Body of pancreas (tissue), 4 donors: ENCODE results near the gene ZBTB16.

Source experiments
- POLR2A ChIP-seq, 3 donors: fragments of 450-650 bp; IDR thresholded peaks; one replicate each; pipeline ENCODE4 v1.6.1; 2016; ENCODE audit warnings: antibody characterized with exemption in 3 of 3, mild to moderate bottlenecking in 2 of 3
- TF ChIP-seq, protein P1 (sequence below), 7 experiments: fragments of 450-650 bp in 4 of 7; fragments of 200-600 bp in 3 of 7; sonication (generic) in 3 of 7; IDR thresholded peaks; one replicate each; pipeline ENCODE4 v1.5.1; 2016 to 2019; ENCODE audit warnings: antibody characterized with exemption in 7 of 7

DNA sequence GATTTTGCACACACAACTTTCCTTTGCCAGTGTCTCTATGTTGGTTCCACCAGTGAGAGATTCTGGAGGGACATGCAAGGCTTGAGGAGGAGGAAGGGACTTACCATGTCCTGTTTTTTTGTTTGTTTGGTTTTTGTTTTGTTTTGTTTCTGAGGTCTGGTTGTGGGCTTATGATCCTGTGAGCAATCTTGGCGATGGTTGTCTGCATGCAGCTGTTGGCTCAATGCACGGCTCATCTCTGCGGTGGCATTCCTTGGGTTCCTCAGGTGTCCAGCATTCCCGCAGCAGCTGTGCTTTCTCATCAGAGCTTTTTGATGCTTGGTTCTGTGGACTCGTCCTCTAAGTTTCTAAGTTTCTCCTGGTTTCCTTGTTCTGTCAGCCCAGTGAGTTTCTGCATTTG is 231.9 kb downstream of the ZBTB16 start:
- no peak for TF ChIP-seq POLR2A (IDR thresholded peaks at IDR 0.05)
- TF ChIP-seq, protein P1, sequence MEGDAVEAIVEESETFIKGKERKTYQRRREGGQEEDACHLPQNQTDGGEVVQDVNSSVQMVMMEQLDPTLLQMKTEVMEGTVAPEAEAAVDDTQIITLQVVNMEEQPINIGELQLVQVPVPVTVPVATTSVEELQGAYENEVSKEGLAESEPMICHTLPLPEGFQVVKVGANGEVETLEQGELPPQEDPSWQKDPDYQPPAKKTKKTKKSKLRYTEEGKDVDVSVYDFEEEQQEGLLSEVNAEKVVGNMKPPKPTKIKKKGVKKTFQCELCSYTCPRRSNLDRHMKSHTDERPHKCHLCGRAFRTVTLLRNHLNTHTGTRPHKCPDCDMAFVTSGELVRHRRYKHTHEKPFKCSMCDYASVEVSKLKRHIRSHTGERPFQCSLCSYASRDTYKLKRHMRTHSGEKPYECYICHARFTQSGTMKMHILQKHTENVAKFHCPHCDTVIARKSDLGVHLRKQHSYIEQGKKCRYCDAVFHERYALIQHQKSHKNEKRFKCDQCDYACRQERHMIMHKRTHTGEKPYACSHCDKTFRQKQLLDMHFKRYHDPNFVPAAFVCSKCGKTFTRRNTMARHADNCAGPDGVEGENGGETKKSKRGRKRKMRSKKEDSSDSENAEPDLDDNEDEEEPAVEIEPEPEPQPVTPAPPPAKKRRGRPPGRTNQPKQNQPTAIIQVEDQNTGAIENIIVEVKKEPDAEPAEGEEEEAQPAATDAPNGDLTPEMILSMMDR (IDR thresholded peaks at IDR 0.05): no peak
